Measurements from ENCODE around the gene CLPTM1L.

DNA sequence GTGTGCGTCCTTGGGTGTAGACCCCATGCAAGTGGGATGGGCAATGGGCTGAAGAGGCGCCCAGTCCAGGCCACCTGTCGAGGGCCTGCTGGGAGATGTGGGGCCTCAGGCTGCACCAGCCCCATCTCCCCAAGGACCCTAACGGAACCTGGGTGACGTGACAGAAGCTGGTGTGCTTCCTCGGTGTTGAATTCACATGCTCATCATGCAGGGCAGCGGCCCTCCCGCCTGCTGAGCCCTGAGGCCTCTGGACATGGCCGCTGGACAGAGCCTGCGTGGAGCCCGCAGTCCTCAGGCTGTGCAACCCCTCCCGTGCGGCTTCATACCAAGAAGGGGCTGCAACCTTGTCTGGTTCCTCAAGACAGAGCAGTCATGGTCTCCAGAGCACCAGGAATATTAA lies 76.8 kb downstream of the CLPTM1L start:
- TF ChIP-seq, protein P1, sequence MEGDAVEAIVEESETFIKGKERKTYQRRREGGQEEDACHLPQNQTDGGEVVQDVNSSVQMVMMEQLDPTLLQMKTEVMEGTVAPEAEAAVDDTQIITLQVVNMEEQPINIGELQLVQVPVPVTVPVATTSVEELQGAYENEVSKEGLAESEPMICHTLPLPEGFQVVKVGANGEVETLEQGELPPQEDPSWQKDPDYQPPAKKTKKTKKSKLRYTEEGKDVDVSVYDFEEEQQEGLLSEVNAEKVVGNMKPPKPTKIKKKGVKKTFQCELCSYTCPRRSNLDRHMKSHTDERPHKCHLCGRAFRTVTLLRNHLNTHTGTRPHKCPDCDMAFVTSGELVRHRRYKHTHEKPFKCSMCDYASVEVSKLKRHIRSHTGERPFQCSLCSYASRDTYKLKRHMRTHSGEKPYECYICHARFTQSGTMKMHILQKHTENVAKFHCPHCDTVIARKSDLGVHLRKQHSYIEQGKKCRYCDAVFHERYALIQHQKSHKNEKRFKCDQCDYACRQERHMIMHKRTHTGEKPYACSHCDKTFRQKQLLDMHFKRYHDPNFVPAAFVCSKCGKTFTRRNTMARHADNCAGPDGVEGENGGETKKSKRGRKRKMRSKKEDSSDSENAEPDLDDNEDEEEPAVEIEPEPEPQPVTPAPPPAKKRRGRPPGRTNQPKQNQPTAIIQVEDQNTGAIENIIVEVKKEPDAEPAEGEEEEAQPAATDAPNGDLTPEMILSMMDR (IDR thresholded peaks at IDR 0.05; ENCODE audit: poor library complexity), result no peak
- no peak for TF ChIP-seq EZH2 (IDR thresholded peaks at IDR 0.05; ENCODE audit: borderline replicate concordance)
